Measurements from ENCODE around the gene STMP1. TPM values are rescaled to one million over a fixed set of nuclear protein-coding genes. Genes with fewer than 3 reads are reported as not detected.

Gene STMP1
- total RNA-seq, 2 donors from 2014 or later = 33.1 to 38.2 TPM

DNA sequence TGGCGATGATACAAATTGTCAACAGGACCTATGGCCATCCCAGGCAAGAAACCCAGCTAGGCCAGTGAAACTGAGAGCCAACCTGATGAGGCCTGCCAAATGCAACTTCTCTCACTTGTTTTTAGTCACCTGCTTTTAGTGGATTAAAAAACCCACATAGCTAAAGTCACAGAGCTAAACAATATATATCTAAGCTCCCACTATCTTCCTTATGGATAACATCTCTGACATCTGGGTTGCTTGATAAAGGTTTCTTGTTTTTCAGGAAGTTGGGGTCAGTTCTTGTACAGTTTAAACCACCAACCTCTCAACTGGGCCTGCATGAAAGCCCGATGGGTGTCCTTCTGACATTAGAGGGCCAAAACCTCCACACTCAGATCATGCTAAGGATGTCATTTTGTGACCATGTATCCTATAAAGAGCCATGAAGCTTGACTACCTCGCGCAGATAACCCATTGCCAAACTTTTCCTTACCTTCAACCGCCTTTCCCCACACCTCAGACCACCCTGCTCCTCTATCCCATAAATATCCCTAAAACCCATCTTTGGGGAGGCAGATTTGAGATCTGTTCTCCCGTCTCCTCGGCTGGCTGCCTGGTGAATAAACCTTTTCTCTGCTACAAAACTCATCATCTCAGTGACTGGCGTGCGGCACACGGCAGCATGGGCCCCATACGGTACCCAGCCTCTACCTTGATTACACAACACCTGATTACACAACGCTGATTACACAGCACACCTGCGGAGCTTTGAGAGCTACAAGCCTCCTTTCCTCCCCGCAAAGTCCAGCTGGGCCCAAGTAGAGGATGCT lies 797 bp upstream of the STMP1 start:
- Mint-ChIP-seq H3K4me1 (peaks cover 38% of the 10 kb centered on the region), H3K27ac (peak overlapping the region; percentile 87), H3K4me3 (peak overlapping the region; percentile 91), H3K9me3 (no peaks in the 10 kb centered on the region), H3K36me3 (ENCODE audit: low read depth) (peaks cover 3% of the 10 kb centered on the region), H3K27me3 (ENCODE audit: insufficient read depth) (no peaks in the 10 kb centered on the region)
- Histone ChIP-seq H3K4me1 (ENCODE audit: control insufficient read depth, insufficient read depth, low read length) (peaks cover 5% of the 10 kb centered on the region), H3K27me3 (ENCODE audit: control insufficient read depth, insufficient read depth, low read length, poor library complexity, severe bottlenecking) (no peaks in the 10 kb centered on the region), H3K4me3 (ENCODE audit: low read length) (peak overlapping the region; percentile 90), H3K9me3 (ENCODE audit: control insufficient read depth, low read length) (no peaks in the 10 kb centered on the region), H3K27ac (ENCODE audit: low read depth, low read length) (peak overlapping the region; percentile 52), H3K36me3 (ENCODE audit: control insufficient read depth, insufficient read depth, low read length) (no peaks in the 10 kb centered on the region), H3K9ac (ENCODE audit: extremely low read depth, low read length, poor library complexity, severe bottlenecking) (no peak overlapping the region)
- TF ChIP-seq, protein P1, sequence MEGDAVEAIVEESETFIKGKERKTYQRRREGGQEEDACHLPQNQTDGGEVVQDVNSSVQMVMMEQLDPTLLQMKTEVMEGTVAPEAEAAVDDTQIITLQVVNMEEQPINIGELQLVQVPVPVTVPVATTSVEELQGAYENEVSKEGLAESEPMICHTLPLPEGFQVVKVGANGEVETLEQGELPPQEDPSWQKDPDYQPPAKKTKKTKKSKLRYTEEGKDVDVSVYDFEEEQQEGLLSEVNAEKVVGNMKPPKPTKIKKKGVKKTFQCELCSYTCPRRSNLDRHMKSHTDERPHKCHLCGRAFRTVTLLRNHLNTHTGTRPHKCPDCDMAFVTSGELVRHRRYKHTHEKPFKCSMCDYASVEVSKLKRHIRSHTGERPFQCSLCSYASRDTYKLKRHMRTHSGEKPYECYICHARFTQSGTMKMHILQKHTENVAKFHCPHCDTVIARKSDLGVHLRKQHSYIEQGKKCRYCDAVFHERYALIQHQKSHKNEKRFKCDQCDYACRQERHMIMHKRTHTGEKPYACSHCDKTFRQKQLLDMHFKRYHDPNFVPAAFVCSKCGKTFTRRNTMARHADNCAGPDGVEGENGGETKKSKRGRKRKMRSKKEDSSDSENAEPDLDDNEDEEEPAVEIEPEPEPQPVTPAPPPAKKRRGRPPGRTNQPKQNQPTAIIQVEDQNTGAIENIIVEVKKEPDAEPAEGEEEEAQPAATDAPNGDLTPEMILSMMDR (conservative IDR thresholded peaks at IDR 0.05) = no peak
- 75 to 89% methylated on average over 13 to 14 of the region's 14 CpGs for WGBS, 2 experiments (ENCODE audit: insufficient coverage in 1 of 2, insufficient read length in 1 of 2)
- DNase-seq = no peak

DNA sequence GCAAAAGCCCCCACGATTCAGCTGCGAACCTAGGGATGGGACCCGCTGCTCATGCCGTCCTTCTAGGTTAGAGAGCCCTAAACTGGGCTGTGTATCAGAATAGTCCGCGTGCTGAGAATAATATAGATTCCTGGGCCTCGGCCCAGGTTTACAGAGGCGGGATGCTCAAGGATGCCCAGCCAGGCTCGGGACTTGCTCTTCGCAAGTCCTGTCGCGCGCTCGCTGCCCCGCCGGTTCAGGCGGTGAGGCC lies 266 bp upstream of the STMP1 start:
- no peak overlapping the region for H3K9ac ChIP-seq (ENCODE audit: extremely low read depth, low read length, poor library complexity, severe bottlenecking)
- H3K27ac Mint-ChIP-seq = peak overlapping the region; percentile 87
- DNase-seq = no peak
- TF ChIP-seq, protein P1 (conservative IDR thresholded peaks at IDR 0.05) = no peak
- H3K4me1 Mint-ChIP-seq = peaks cover 38% of the 10 kb centered on the region
- H3K27me3 ChIP-seq (ENCODE audit: control insufficient read depth, insufficient read depth, low read length, poor library complexity, severe bottlenecking) = no peaks in the 10 kb centered on the region
- H3K4me1 ChIP-seq (ENCODE audit: control insufficient read depth, insufficient read depth, low read length) = peaks cover 5% of the 10 kb centered on the region
- H3K9me3 Mint-ChIP-seq = no peaks in the 10 kb centered on the region
- peak overlapping the region; percentile 90 for H3K4me3 ChIP-seq (ENCODE audit: low read length)
- H3K9me3 ChIP-seq (ENCODE audit: control insufficient read depth, low read length) = no peaks in the 10 kb centered on the region
- H3K27ac ChIP-seq (ENCODE audit: low read depth, low read length) = peak overlapping the region; percentile 52
- peak overlapping the region; percentile 91 for H3K4me3 Mint-ChIP-seq
- H3K27me3 Mint-ChIP-seq (ENCODE audit: insufficient read depth) = no peaks in the 10 kb centered on the region
- H3K36me3 Mint-ChIP-seq (ENCODE audit: low read depth) = peaks cover 3% of the 10 kb centered on the region
- no peaks in the 10 kb centered on the region for H3K36me3 ChIP-seq (ENCODE audit: control insufficient read depth, insufficient read depth, low read length)
- WGBS, 2 experiments (ENCODE audit: insufficient coverage in 1 of 2, insufficient read length in 1 of 2) = 16 to 47% methylated on average over 7 to 17 of the region's 17 CpGs

DNA sequence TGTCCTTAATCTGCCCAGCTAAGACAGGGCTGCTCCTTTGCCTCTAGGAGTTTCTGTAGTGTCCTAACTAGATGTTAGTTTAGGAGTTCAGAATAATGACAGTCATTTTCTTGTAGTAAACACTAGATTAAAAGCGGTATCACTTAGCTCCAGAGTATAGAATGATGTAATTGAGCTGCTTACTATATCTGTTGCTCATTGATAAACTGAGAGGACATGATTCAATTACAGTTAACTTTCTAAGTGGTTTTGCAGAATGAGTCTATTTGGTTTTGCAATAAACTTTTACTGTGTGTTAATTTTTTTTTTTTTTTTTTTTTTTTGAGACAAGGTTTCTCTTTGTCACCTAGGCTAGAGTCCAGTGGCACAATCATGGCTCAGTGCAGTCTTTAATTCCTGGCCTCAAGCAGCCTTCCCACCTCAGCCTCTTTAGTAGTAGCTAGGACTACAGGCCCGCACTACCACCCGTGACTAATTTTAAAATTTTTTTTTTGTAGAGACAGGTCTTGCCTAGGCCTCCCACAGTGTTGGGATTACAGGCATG lies 1.8 kb downstream of the STMP1 start:
- Mint-ChIP-seq H3K4me3 (peak overlapping the region; percentile 91), H3K27me3 (ENCODE audit: insufficient read depth) (no peaks in the 10 kb centered on the region), H3K36me3 (ENCODE audit: low read depth) (peaks cover 17% of the 10 kb centered on the region), H3K4me1 (peaks cover 29% of the 10 kb centered on the region), H3K9me3 (no peaks in the 10 kb centered on the region), H3K27ac (no peak overlapping the region)
- Histone ChIP-seq H3K9me3 (ENCODE audit: control insufficient read depth, low read length) (no peaks in the 10 kb centered on the region), H3K9ac (ENCODE audit: extremely low read depth, low read length, poor library complexity, severe bottlenecking) (no peak overlapping the region), H3K4me3 (ENCODE audit: low read length) (no peak overlapping the region), H3K27ac (ENCODE audit: low read depth, low read length) (no peak overlapping the region), H3K36me3 (ENCODE audit: control insufficient read depth, insufficient read depth, low read length) (no peaks in the 10 kb centered on the region), H3K4me1 (ENCODE audit: control insufficient read depth, insufficient read depth, low read length) (peaks cover 5% of the 10 kb centered on the region), H3K27me3 (ENCODE audit: control insufficient read depth, insufficient read depth, low read length, poor library complexity, severe bottlenecking) (no peaks in the 10 kb centered on the region)
- TF ChIP-seq, protein P1 (conservative IDR thresholded peaks at IDR 0.05) = no peak
- DNase-seq = no peak
- 83 to 86% methylated on average over 1 to 3 of the region's 3 CpGs for WGBS, 2 experiments (ENCODE audit: insufficient coverage in 1 of 2, insufficient read length in 1 of 2)
